ENCODE data around the gene NEBL. TPM values are rescaled to one million over a fixed set of nuclear protein-coding genes. Genes with fewer than 3 reads are reported as not detected.

The NEBL gene
- total and polyA plus RNA-seq, 9 of the 15 experiments (the other 6 are each of a cell fraction or from before 2014, with no cell fraction given) = 0.82 to 14.6 (median 9.8) TPM

DNA sequence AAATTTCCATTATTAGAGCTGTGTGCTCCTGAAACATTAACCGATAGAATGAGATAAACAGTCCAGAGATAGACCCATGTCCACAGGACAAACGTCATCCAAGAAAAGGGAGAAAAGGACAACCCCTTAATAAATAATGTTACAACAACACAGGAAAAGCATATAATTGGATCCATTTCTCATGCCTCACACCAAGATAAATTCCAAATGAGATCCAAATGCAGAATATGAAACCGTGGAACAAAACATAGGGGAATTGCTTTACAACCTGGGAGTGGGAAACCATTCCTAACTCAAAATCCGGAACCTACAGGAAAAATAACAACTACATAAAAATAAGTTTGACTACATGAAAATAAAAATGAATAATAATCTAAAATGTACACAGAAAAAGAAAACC is 22.4 kb upstream of the NEBL start:
- H3K9ac ChIP-seq (ENCODE audit: insufficient read depth in 1 of 2, low read depth in 2 of 2, low read length in 2 of 2) = no peak overlapping the region
- no peaks in the 10 kb centered on the region for H3K79me2 ChIP-seq (ENCODE audit: control insufficient read depth, insufficient read depth, low read length)
- CTCF ChIA-PET (ENCODE audit: low intra/inter-chr PET ratio) = no interaction called here
- H3K27ac ChIP-seq (ENCODE audit: extremely low read depth, low read depth, low read length) = no peak overlapping the region
- H3K36me3 ChIP-seq (ENCODE audit: control insufficient read depth, insufficient read depth, low read length) = no peaks in the 10 kb centered on the region
- DNase-seq (ENCODE audit: extremely low read depth in 1 of 4, low spot score in 3 of 4) (no peak), FAIRE-seq (no peak), ATAC-seq (no peak)
- no peaks in the 10 kb centered on the region for H3K9me1 ChIP-seq (ENCODE audit: control insufficient read depth, insufficient read depth, low read length)
- no peak overlapping the region for H3K4me3 ChIP-seq
- no peaks in the 10 kb centered on the region for H3K9me3 ChIP-seq (replicated peaks; ENCODE audit: control insufficient read depth, insufficient read depth, low read depth, low read length)
- BruUV-seq (replicated peaks) = no TSS peak
- POLR2A ChIA-PET = no interaction called here
- no peaks in the 10 kb centered on the region for H4K20me1 ChIP-seq (replicated peaks; ENCODE audit: control insufficient read depth, insufficient read depth, low read length)
- no peaks in the 10 kb centered on the region; a peak in 1 of 5 replicates for H3K27me3 ChIP-seq (ENCODE audit: control insufficient read depth in 2 of 2, insufficient read depth in 2 of 2, low read length in 2 of 2)
- H3K4me2 ChIP-seq (ENCODE audit: insufficient read depth, low read length) = no peak overlapping the region
- H2AFZ ChIP-seq (ENCODE audit: low read depth, low read length) = no peak overlapping the region
- intact Hi-C loops (cut with micrococcal nuclease) = no loop called here
- TF ChIP-seq, protein P1, sequence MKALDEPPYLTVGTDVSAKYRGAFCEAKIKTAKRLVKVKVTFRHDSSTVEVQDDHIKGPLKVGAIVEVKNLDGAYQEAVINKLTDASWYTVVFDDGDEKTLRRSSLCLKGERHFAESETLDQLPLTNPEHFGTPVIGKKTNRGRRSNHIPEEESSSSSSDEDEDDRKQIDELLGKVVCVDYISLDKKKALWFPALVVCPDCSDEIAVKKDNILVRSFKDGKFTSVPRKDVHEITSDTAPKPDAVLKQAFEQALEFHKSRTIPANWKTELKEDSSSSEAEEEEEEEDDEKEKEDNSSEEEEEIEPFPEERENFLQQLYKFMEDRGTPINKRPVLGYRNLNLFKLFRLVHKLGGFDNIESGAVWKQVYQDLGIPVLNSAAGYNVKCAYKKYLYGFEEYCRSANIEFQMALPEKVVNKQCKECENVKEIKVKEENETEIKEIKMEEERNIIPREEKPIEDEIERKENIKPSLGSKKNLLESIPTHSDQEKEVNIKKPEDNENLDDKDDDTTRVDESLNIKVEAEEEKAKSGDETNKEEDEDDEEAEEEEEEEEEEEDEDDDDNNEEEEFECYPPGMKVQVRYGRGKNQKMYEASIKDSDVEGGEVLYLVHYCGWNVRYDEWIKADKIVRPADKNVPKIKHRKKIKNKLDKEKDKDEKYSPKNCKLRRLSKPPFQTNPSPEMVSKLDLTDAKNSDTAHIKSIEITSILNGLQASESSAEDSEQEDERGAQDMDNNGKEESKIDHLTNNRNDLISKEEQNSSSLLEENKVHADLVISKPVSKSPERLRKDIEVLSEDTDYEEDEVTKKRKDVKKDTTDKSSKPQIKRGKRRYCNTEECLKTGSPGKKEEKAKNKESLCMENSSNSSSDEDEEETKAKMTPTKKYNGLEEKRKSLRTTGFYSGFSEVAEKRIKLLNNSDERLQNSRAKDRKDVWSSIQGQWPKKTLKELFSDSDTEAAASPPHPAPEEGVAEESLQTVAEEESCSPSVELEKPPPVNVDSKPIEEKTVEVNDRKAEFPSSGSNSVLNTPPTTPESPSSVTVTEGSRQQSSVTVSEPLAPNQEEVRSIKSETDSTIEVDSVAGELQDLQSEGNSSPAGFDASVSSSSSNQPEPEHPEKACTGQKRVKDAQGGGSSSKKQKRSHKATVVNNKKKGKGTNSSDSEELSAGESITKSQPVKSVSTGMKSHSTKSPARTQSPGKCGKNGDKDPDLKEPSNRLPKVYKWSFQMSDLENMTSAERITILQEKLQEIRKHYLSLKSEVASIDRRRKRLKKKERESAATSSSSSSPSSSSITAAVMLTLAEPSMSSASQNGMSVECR (CRISPR knock-in tag; IDR thresholded peaks at IDR 0.05) = no peak
- TF ChIP-seq TAF7 (tag; IDR thresholded peaks at IDR 0.05) (no peak), RFX7 (CRISPR knock-in tag; IDR thresholded peaks at IDR 0.05) (no peak), THRAP3 (IDR thresholded peaks at IDR 0.05; ENCODE audit: borderline replicate concordance) (no peak), IFI16 (CRISPR knock-in tag; IDR thresholded peaks at IDR 0.05) (no peak), GATAD2A (IDR thresholded peaks at IDR 0.05) (no peak), MTF1 (CRISPR knock-in tag; IDR thresholded peaks at IDR 0.05; ENCODE audit: borderline replicate concordance) (no peak)
- in situ Hi-C loops (cut with MboI) = no loop called here
- WGBS (ENCODE audit: insufficient coverage, low coverage, missing lambda C conversion rate) = 29% methylated on average over 4 of the region's 4 CpGs
- H3K4me1 ChIP-seq (replicated peaks in 1 of 2; ENCODE audit: control insufficient read depth in 2 of 2, insufficient read depth in 2 of 2, low read length in 2 of 2) = no peaks in the 10 kb centered on the region
